CD4-positive, CD25-positive, alpha-beta regulatory T cell (primary cell): Measurements from ENCODE around the gene LSM14A. TPM values are rescaled to one million over a fixed set of nuclear protein-coding genes. Genes with fewer than 3 reads are reported as not detected.
"Not testable (repeated sequence)": the region's sequence is repeated elsewhere in the genome, so short reads cannot be mapped to it uniquely, and the experiment has no call there.

Experiments used
- ATAC-seq, 2 donors: fragments of 150-1000 bp; cut with Tn5 transposase; one replicate each; pipeline ENCODE4 v1.10.0; 2021; ENCODE audit warnings: low read depth in 2 of 2, moderate number of reproducible peaks in 2 of 2, moderate library complexity in 1 of 2
- DNase-seq, 3 donors: peaks; one replicate each; pipeline versions ENCODE4 v3.0.0 to v3.0.0-alpha.2; 2012 to 2022; ENCODE audit warnings: mixed read lengths in 1 of 3
- H3K27ac ChIP-seq: one replicate; pipeline ENCODE4 v1.7.0; 2013; ENCODE audit warnings: mild to moderate bottlenecking, low read length; ENCODE audit not compliant: insufficient read depth, poor library complexity, severe bottlenecking
- H3K27me3 ChIP-seq: one replicate; pipeline ENCODE4 v1.7.0; 2013; ENCODE audit warnings: low read length; ENCODE audit not compliant: control insufficient read depth, insufficient read depth
- H3K36me3 ChIP-seq: one replicate; pipeline ENCODE4 v1.7.0; 2013; ENCODE audit warnings: mild to moderate bottlenecking, low read length, moderate library complexity; ENCODE audit not compliant: control insufficient read depth, insufficient read depth
- H3K4me1 ChIP-seq: 2 replicates; pipeline ENCODE4 v1.7.0; 2013; ENCODE audit warnings: mild to moderate bottlenecking, low read length; ENCODE audit not compliant: insufficient read depth, control insufficient read depth, poor library complexity, severe bottlenecking
- H3K4me3 ChIP-seq: one replicate; pipeline ENCODE4 v1.7.0; 2013; ENCODE audit warnings: low read depth, mild to moderate bottlenecking, low read length, moderate library complexity
- H3K9me3 ChIP-seq, 2 experiments: 1 replicate in 1 of 2; 2 replicates in 1 of 2; pipeline ENCODE4 v1.7.0; 2013; ENCODE audit warnings: low read length in 2 of 2, mild to moderate bottlenecking in 1 of 2, moderate library complexity in 1 of 2; ENCODE audit not compliant: control insufficient read depth in 2 of 2
- H3K27ac Mint-ChIP-seq, 3 donors: one replicate each; pipeline ENCODE4 v1.8.0; 2020 to 2022; ENCODE audit warnings: mild to moderate bottlenecking in 3 of 3, mixed read lengths in 3 of 3, moderate library complexity in 2 of 3
- H3K27me3 Mint-ChIP-seq: one replicate; pipeline ENCODE4 v1.8.0; 2022; ENCODE audit warnings: mild to moderate bottlenecking, mixed read lengths
- H3K36me3 Mint-ChIP-seq: one replicate; pipeline ENCODE4 v1.8.0; 2020; ENCODE audit warnings: mixed read lengths
- H3K4me1 Mint-ChIP-seq, 4 donors: one replicate each; pipeline ENCODE4 v1.8.0; 2020 to 2022; ENCODE audit warnings: mixed read lengths in 4 of 4, mild to moderate bottlenecking in 1 of 4
- H3K4me3 Mint-ChIP-seq, 4 donors: one replicate each; pipeline ENCODE4 v1.8.0; 2020 to 2022; ENCODE audit warnings: mild to moderate bottlenecking in 4 of 4, mixed read lengths in 4 of 4, moderate library complexity in 3 of 4
- H3K9me3 Mint-ChIP-seq, 7 donors: one replicate each; pipeline ENCODE4 v1.8.0; 2020 to 2022; ENCODE audit warnings: mixed read lengths in 7 of 7, mild to moderate bottlenecking in 3 of 7, moderate library complexity in 2 of 7
- polyA plus RNA-seq, 4 donors: library from polyadenylated mRNA; unstranded; fragments of 300-500 nt; fragmentation: Illumina TruSeq; gene quantifications; one replicate each; pipeline ENCODE4 v1.2.3, GENCODE V29; 2021
- total RNA-seq: library from RNA; stranded (reverse); gene quantifications from one replicate; pipeline ENCODE4 v1.2.3, GENCODE V29; 2022

LSM14A gene
- total and polyA plus RNA-seq, 5 donors from 2014 or later = 133 to 175 (median 150) TPM

DNA sequence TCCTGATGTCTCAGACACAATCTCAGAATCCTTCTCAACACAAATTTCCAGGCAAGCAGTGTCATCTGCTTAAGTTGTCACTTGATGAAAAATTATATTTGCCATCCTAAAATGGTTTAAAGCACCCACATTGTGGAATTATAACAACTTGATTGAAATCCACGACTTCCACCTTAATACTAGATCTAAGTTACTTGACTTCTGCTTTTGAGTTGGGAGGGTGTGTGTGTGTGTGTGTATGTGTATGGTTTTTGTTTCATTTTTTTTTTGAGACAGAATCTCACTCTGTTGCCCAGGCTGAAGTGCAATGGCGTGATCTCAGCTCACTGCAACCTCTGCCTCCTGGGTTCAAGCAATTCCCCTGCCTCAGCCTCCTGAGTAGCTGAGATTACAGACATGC is 10.4 kb upstream of the LSM14A start:
- DNase-seq, H3K36me3 ChIP-seq, ATAC-seq: not testable (repeated sequence)

DNA sequence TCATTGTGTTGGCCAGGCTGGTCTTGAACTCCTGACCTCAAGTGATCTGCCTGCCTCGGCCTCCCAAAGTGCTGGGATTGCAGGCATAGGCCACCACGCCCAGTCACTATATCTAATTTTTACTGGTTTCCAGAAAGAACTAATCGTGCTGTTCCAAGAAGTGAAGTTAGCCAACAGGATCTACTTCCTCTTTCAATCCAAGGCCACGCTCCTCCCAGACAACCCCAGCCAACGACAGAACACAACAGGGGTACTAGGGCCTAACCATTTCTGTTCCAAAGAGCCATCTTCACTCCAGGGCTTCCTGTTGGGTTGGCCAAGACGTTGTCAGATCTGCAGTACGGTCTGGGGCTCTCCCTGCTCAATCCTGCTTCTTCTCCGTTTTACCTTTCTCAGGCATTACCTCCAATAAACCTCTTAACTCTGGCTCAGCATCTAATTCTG is 7.0 kb upstream of the LSM14A start:
- no peaks in the 10 kb centered on the region for H3K36me3 Mint-ChIP-seq
- H3K27me3 Mint-ChIP-seq = peaks cover 15% of the 10 kb centered on the region
- Histone ChIP-seq H3K36me3 (no peaks in the 10 kb centered on the region), H3K9me3 (no peaks in the 10 kb centered on the region), H3K27me3 (no peaks in the 10 kb centered on the region), H3K4me3 (no peak overlapping the region), H3K27ac (no peak overlapping the region), H3K4me1 (no peaks in the 10 kb centered on the region)
- DNase-seq (no peak), ATAC-seq (no peak)
- no peak overlapping the region for H3K4me3 Mint-ChIP-seq
- H3K27ac Mint-ChIP-seq = peak overlapping the region in 1 of 3 donors; percentile 14
- H3K4me1 Mint-ChIP-seq = peaks cover 0 to 2% (median 0%) of the 10 kb centered on the region in 4 donors
- H3K9me3 Mint-ChIP-seq = peaks cover 0 to 2% (median 0%) of the 10 kb centered on the region in 7 donors

More for the DNA sequence above, 10.4 kb upstream of the LSM14A start:
- H3K9me3 ChIP-seq, H3K27ac Mint-ChIP-seq, H3K27me3 ChIP-seq, H3K36me3 Mint-ChIP-seq, H3K4me3 ChIP-seq, H3K27ac ChIP-seq, H3K4me1 Mint-ChIP-seq, H3K4me1 ChIP-seq, H3K9me3 Mint-ChIP-seq, H3K4me3 Mint-ChIP-seq: not testable (repeated sequence)
- H3K27me3 Mint-ChIP-seq = peaks cover 15% of the 10 kb centered on the region

DNA sequence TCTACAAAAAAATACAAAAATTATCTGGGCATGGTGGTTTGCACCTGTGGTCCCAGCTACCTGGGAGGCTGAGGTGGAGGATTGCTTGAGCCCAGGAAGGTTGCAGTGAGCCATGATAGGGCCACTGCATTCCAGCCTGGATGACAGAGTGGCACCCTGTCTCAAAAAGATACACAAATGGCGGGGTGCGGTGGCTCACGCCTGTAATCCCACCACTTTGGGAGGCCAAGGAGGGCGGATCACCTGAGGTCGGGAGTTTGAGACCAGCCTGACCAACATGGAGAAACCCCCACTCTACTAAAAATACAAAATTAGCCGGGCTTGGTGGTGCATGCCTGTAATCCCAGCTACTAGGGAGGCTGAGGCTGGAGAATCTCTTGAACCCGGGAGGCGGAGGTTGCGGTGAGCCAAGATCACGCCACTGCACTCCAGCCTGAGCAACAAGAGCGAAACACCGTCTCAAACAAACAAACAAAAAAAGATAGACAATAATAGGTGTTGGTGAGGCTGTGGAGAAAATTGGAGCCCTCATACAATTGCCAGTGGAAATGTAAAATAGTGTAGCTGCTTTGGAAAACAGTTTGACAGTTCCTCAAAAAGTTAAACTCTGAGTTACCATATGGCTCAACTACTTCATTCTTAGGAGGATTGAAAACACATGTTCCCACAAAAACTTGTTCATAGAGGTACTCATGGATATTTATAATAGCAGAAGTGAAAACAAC is 2.7 kb upstream of the LSM14A start:
- not testable (repeated sequence) for H3K27me3 Mint-ChIP-seq, H3K36me3 Mint-ChIP-seq

DNA sequence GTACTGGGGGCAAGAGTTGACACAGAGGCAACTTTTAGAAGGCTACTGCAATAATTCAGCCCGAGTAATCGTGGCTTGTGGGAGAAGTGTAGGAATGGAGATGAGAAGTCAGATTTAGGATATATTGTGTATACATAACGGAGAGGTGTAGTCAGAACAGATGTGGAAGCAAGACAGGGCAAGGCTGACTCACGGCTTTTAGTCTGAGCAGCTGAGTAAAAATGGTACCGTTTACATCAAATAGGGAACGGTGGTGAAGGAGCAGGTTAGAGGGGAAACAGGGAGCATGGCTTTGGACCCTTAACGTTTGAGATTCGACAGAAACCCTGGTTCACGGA is 796 bp upstream of the LSM14A start:
- Histone ChIP-seq H3K27me3 (no peaks in the 10 kb centered on the region), H3K9me3 (no peaks in the 10 kb centered on the region), H3K27ac (peak overlapping the region; percentile 93), H3K4me3 (peak overlapping the region; percentile 93), H3K4me1 (peaks cover 40% of the 10 kb centered on the region), H3K36me3 (peaks cover 4% of the 10 kb centered on the region)
- peak; percentile 10 to 23 for ATAC-seq
- H3K36me3 Mint-ChIP-seq = peaks cover 3% of the 10 kb centered on the region
- peak overlapping the region; percentile 98 to 99 (median 99) for H3K27ac Mint-ChIP-seq
- peaks cover 0 to 2% (median 0%) of the 10 kb centered on the region in 7 donors for H3K9me3 Mint-ChIP-seq
- no peaks in the 10 kb centered on the region for H3K27me3 Mint-ChIP-seq
- H3K4me3 Mint-ChIP-seq = peak overlapping the region; percentile 92 to 99 (median 98)
- DNase-seq = no peak
- peaks cover 19 to 44% (median 31%) of the 10 kb centered on the region in 4 donors for H3K4me1 Mint-ChIP-seq

More for the DNA sequence above, 2.7 kb upstream of the LSM14A start:
- H3K27ac Mint-ChIP-seq = peak overlapping the region in 2 of 3 donors; percentile 63 to 98
- not testable (repeated sequence) for H3K9me3 ChIP-seq, H3K27ac ChIP-seq, H3K36me3 ChIP-seq, ATAC-seq, DNase-seq, H3K4me3 ChIP-seq, H3K9me3 Mint-ChIP-seq, H3K27me3 ChIP-seq
- H3K4me1 Mint-ChIP-seq = peaks cover 12 to 29% (median 21%) of the 10 kb centered on the region in 4 donors
- peaks cover 21% of the 10 kb centered on the region for H3K4me1 ChIP-seq
- H3K4me3 Mint-ChIP-seq = peak overlapping the region in 3 of 4 donors; percentile 52 to 78 (median 61)

DNA sequence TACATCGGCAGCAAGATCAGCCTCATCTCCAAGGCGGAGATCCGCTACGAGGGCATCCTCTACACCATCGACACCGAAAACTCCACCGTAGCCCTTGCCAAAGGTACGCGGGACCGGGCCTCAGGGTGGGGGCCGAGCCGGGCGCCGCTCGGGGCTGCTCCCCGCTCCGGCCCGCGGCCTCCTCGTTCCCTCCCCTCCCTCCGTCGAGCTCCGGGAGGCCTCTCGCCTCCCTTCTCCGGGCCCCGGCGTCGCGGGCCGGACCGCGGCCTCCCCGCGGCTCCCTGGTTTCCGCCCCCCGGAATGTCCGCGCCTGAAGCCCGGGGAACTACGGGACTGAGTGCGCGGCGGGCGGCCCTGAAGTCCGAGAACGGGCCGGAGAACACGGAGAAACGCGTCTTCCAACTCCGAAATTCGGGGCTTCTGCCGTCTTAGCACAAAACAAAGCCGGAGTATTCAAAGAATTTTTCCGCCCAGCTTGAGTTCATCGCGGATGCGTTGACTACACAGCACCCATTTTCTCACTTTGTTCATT is 423 bp downstream of the LSM14A start:
- DNase-seq = peak in 2 of 3 donors; percentile 46 to 49
- Histone ChIP-seq H3K4me1 (peaks cover 52% of the 10 kb centered on the region), H3K27ac (peak overlapping the region; percentile 93), H3K27me3 (no peaks in the 10 kb centered on the region), H3K36me3 (peaks cover 10% of the 10 kb centered on the region), H3K4me3 (peak overlapping the region; percentile 89), H3K9me3 (no peaks in the 10 kb centered on the region)
- Mint-ChIP-seq H3K4me1 (peaks cover 24 to 56% (median 41%) of the 10 kb centered on the region in 4 donors), H3K36me3 (peaks cover 6% of the 10 kb centered on the region), H3K27me3 (no peaks in the 10 kb centered on the region), H3K4me3 (peak overlapping the region; percentile 97 to 99 (median 98)), H3K9me3 (peaks cover 0 to 2% (median 0%) of the 10 kb centered on the region in 7 donors), H3K27ac (peak overlapping the region; percentile 69 to 99 (median 94))
- no peak for ATAC-seq

DNA sequence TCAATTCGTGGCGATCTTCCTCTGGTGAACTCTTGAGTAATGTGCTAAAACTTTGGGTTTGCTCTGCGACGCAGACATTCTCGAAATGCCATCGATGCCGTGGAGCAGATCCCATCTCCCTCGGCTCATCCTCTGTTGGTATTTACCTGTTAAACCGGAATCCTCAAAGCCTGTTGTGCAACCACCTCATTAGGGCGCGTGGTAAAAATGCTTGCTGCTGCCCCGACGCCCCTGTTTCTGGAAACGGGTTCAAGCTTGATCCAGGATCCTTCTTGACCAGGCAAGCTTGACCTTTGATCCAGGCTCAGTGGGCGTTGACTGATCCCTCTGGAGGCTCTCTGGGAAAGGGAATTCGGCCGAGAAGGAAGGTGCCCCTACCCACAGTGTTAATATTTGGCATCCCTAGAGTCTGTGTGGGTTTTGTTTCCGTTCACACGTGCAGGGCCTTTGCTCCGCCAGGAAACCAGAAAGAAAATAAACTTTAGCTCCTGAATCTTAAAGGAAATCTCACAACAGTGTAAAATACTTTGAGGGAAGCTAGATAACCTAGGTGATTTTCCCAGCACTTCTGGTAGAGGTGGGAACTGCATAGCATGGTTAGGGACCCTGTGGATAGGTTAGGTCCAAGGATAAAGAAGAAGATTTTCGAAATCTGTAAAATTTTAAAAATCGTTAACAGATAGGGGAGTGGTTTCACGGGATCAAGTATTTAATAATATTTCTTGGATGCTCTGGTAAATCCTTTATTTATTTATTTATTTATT is 1.1 kb downstream of the LSM14A start:
- Histone ChIP-seq H3K36me3 (peaks cover 10% of the 10 kb centered on the region), H3K27me3 (no peaks in the 10 kb centered on the region), H3K4me1 (peaks cover 58% of the 10 kb centered on the region), H3K27ac (peak overlapping the region; percentile 93), H3K9me3 (no peaks in the 10 kb centered on the region), H3K4me3 (peak overlapping the region; percentile 89)
- DNase-seq (peak in 1 of 3 donors; percentile 38), ATAC-seq (no peak)
- H3K4me1 Mint-ChIP-seq = peaks cover 27 to 63% (median 44%) of the 10 kb centered on the region in 4 donors
- H3K4me3 Mint-ChIP-seq = peak overlapping the region; percentile 97 to 99 (median 98)
- H3K36me3 Mint-ChIP-seq = peaks cover 6% of the 10 kb centered on the region
- no peaks in the 10 kb centered on the region for H3K9me3 Mint-ChIP-seq
- H3K27ac Mint-ChIP-seq = peak overlapping the region; percentile 69 to 99 (median 94)
- no peaks in the 10 kb centered on the region for H3K27me3 Mint-ChIP-seq

DNA sequence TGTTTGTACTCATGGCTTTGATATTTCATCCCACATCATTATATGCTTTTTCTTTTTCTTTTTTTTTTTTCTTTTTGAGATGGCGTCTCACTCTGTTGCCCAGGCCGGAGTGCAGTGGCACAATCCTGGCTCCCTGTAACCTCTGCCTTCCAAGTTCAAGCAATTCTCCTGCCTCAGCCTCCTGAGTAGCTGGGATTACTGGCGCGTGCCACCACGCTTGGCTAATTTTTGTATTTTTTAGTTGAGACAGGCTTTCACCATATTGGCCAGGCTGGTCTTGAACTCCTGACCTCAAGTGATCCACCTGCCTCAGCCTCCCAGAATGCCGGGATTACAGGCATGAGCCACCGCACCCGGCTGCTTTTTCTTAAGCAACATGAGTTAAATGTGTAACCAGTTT is 2.9 kb downstream of the LSM14A start:
- H3K9me3 Mint-ChIP-seq, H3K27me3 ChIP-seq, H3K9me3 ChIP-seq, H3K36me3 Mint-ChIP-seq, ATAC-seq, H3K27ac ChIP-seq, H3K27me3 Mint-ChIP-seq, DNase-seq: not testable (repeated sequence)
- Histone ChIP-seq H3K4me3 (peak overlapping the region; percentile 89), H3K36me3 (peaks cover 13% of the 10 kb centered on the region), H3K4me1 (peaks cover 76% of the 10 kb centered on the region)
- peak overlapping the region; percentile 81 to 98 (median 89) for H3K4me3 Mint-ChIP-seq
- peak overlapping the region in 1 of 3 donors; percentile 84 for H3K27ac Mint-ChIP-seq
- peaks cover 39 to 80% (median 59%) of the 10 kb centered on the region in 4 donors for H3K4me1 Mint-ChIP-seq
